ENCODE measurements around the gene OSGEP. TPM values are rescaled to one million over a fixed set of nuclear protein-coding genes. Genes with fewer than 3 reads are reported as not detected.
A peak's percentile ranks its signal among the peaks of the same experiment; 100 is the strongest.

The OSGEP gene
- total RNA-seq (2014; rRNA removed; shearing (Covaris generic)), result 27.2 and 34.1 TPM in 2 replicates

DNA sequence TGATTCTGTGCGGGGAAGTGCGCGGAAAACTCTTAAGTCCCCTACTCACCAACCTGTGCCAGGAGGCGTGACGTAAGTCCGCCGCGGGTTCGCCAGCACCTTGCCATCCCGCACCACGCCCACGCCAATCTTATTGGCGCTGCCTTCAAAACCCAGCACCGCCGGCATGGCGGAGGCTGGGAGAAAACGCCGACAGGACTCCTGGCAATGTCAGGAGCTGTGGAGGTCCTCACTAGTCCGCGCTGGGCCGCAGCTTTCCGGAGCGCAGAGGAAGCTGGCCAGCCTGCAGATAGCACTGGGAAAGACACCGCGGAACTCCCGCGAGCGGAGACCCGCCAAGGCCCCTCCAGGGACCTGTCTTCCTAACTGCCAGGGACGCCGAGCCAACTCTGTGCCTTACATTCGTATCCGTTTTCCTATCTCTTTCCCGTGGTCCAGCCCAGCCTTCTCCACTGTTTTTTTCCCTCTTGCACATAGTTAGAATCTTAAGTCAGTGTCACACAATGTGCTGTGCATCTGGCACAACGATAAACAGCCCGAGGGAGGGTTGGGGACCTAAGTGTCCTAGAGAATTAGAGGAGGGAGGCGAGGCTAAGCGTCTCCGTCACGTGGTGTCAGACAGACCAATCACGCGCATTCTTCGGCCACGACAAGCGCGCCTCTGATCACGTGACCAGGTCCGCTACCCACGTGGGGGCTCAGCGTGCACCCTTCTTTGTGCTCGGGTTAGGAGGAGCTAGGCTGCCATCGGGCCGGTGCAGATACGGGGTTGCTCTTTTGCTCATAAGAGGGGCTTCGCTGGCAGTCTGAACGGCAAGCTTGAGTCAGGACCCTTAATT lies at the start of gene OSGEP, which contains the start of gene APEX1:
TSS of gene OSGEP (minus strand) at position 297 of the 839 bp plus-strand sequence. CDS start at position 168, 129 bp downstream.
TSS of gene APEX1 (plus strand) at position 711 of the 839 bp plus-strand sequence. CDS start 420 bp downstream, outside the sequence.
- Histone ChIP-seq H3K4me1 (no peaks in the 10 kb centered on the region), H3K36me3 (peaks cover 25% of the 10 kb centered on the region), H3K4me3 (peak within 1 kb of the TSS; percentile 80), H3K27me3 (no peaks in the 10 kb centered on the region), H3K9me3 (replicated peaks) (no peaks in the 10 kb centered on the region), H3K27ac (peak within 1 kb of the TSS; percentile 98)
- peak; percentile 98 to 99 for DNase-seq

DNA sequence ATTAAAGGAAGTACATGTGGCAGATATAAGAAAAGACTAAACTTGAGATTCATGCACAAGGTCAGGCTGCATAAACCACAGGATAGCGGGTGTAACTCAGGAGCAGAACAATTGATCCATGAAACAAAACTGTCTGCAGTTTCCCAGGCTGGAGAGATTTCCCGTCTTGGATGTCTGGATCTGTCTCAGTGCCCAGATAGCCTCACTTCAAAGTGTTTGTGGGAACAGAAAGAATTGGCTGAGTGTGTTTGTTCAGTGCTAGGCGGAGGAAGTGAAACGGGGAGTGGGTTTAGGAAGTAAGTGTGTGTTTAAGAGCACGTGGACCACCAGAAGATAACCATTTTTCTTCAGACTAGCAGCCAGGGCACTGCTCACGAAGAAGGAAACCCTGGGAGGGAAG lies 49.3 kb upstream of the OSGEP start:
- Histone ChIP-seq H3K27ac (no peak overlapping the region), H3K4me1 (no peaks in the 10 kb centered on the region), H3K9me3 (replicated peaks) (no peaks in the 10 kb centered on the region), H3K36me3 (no peaks in the 10 kb centered on the region), H3K4me3 (no peak overlapping the region), H3K27me3 (no peaks in the 10 kb centered on the region)
- no peak for DNase-seq

DNA sequence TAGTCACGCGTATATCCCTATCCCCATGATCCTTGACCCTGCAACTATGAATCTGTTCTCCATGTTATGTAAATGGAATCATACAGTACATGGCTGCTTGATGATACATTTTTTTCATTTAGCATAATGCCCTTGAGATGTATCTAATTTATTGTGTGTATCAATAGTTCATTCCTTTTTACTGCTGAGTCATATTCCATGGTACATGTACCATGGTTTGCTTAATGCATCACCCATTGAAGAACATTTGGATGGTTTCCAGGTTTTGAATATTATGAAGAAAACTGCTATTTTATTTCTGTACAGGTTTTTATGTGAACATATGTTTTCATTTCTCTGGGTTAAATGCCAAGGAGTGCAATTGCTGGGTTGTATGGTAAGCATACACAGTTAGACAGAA lies 46.7 kb upstream of the OSGEP start:
- Histone ChIP-seq H3K36me3 (no peaks in the 10 kb centered on the region), H3K4me1 (no peaks in the 10 kb centered on the region), H3K4me3 (no peak overlapping the region), H3K9me3 (replicated peaks) (no peaks in the 10 kb centered on the region), H3K27me3 (no peaks in the 10 kb centered on the region), H3K27ac (no peak overlapping the region)
- no peak for DNase-seq

DNA sequence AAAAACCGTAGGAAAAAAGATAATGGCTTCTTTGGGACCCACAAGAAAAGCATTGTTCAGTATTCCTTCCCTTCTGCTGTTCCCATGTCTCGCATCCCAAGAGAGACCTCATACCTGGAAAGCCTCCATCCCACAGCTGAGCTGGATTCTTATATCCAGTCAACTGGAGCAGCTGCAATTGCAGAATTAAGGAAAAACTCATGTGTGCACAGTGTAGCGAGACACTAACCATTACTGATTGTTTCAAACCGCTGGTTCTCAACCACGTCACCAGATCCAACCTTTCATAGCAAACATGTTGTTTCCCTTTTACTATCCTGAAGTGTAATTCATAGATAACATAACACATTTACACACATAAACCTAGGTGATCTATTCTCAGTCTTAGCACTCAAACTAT lies 45.3 kb upstream of the OSGEP start:
- no peak overlapping the region for H3K4me3 ChIP-seq
- H3K4me1 ChIP-seq, result no peaks in the 10 kb centered on the region
- DNase-seq, result no peak
- H3K27ac ChIP-seq, result no peak overlapping the region
- no peaks in the 10 kb centered on the region for H3K36me3 ChIP-seq
- no peaks in the 10 kb centered on the region for H3K9me3 ChIP-seq (replicated peaks)
- H3K27me3 ChIP-seq, result no peaks in the 10 kb centered on the region

DNA sequence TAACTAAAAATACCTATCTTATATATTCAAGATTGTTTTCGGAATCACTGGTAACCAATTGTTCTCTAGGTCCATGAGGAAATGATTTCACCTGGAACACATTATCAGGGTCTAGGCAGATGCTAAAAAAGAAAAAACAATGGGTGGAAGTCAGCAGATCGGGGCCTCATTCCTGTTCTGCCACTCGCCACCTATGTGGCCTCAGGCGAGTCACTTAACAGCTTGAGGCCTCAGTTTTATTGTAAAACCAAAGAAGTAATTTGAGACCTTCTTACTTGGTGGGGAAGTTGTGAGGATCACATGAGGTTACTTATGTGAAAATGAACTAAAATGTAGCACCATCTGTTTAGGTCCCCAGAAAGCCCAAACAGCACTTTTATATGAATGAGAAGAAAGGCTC lies 44.5 kb upstream of the OSGEP start:
- no peak overlapping the region for H3K27ac ChIP-seq
- no peaks in the 10 kb centered on the region for H3K9me3 ChIP-seq (replicated peaks)
- H3K36me3 ChIP-seq, result no peaks in the 10 kb centered on the region
- no peaks in the 10 kb centered on the region for H3K27me3 ChIP-seq
- DNase-seq, result no peak
- no peak overlapping the region for H3K4me3 ChIP-seq
- no peaks in the 10 kb centered on the region for H3K4me1 ChIP-seq

DNA sequence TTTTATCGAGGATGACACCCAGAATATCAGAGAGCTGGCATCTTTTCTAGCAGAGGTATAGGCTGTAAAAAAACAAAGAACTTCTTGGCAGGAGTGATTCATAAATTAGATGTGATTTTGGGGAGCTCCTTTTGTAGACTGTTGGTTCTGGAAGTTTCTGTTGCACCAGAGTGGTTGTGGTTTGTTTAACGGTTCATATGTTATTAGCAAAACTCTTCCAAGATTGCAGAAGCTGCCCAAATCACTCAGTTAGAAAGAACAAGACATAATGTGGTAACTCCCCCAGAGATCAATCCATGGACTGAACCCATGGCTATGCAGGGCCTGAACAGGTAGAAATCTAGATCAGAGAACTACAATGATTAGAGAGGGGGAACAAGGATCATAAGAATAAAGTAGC lies 44.0 kb upstream of the OSGEP start:
- Histone ChIP-seq H3K4me3 (no peak overlapping the region), H3K9me3 (replicated peaks) (no peaks in the 10 kb centered on the region), H3K36me3 (no peaks in the 10 kb centered on the region), H3K27me3 (no peaks in the 10 kb centered on the region; the same call in 1 of the 2 replicates), H3K27ac (no peak overlapping the region), H3K4me1 (no peaks in the 10 kb centered on the region)
- DNase-seq, result no peak

DNA sequence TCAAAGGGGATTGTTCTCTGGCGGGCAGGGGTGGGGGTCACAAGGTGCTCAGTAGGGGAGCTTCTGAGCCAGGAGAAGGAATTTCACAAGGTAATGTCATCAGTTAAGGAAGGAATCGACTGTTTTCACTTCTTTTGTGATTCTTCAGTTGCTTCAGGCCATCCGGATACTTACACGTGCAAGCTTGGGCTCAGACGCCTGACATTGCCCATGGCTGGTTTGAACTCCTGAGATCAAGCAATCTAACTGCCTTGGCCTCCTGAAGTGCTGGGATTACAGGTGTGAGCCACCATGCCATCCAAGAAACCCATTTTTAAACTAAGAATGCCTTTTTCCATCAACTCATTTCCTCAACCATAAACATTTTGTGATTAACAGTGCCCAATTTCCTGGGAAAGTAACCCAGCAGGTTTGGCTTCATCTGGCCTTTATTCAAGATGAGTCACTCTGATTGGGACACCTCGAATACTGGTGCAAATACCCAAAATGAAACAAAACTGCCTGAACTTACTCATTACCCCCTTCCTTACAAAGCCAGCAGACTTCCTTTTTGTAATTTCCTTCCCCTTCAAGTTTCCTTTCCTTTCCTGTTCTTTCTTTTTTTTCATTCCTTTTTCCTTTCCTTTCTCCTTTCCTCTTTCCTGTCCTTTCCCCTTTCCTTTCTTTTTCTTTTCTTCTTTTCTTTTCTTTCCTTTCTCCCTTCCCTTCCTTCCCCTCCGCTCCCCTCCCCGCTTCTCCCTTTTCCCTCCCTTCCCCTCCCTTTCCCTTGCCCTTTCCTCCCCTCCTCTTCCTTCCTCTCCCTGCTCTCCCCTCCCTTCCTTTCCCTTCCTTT lies 40.5 kb upstream of the OSGEP start:
- no peak overlapping the region for H3K27ac ChIP-seq
- no peaks in the 10 kb centered on the region for H3K4me1 ChIP-seq
- H3K27me3 ChIP-seq, result no peaks in the 10 kb centered on the region; the same call in 1 of the 2 replicates
- no peaks in the 10 kb centered on the region for H3K36me3 ChIP-seq
- H3K9me3 ChIP-seq (replicated peaks), result no peaks in the 10 kb centered on the region
- no peak for DNase-seq
- no peak overlapping the region for H3K4me3 ChIP-seq

DNA sequence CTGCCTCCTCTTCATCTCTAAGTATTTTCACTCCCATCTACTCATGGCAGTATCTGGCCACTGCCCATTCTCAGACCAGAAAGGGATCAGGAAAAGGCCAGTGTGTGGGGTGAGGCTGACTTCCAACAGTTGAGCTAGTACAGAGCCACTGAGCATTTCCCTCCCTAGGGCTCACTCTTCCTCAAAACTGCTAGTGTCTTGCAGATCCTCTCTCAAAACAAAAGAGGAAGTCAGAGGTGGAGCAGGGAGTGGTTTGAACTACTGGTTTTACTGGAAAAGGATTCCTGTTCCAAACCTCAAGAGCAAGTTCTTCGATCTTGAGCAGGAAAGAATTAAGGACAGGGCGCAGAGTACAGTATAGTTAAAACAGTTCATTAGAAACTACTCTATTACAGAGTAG lies 39.0 kb upstream of the OSGEP start:
- DNase-seq, result no peak
- H3K4me3 ChIP-seq, result no peak overlapping the region
- H3K9me3 ChIP-seq (replicated peaks), result no peaks in the 10 kb centered on the region
- H3K36me3 ChIP-seq, result no peaks in the 10 kb centered on the region
- no peaks in the 10 kb centered on the region; the same call in 1 of the 2 replicates for H3K27me3 ChIP-seq
- H3K27ac ChIP-seq, result no peak overlapping the region
- H3K4me1 ChIP-seq, result peaks cover 6% of the 10 kb centered on the region; the same call in 1 of the 2 replicates

DNA sequence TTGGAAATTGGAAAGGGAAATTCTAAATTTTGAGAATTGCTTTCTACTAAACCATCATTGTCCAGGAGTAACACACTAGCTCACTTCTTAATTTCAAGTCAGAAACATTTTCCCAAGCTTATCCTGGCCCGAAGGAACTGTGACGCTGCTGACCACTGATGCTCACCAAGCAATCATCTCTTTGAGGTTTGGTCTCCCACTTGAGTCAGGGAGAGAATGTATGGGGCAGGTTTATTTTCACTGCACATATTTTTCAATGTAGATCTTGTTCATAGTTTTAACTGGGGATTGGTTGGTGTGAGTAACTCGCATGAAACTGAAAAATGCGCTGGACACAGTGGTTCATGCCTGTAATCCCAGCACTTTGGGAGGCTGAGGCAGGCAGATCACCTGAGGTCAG lies 37.9 kb upstream of the OSGEP start:
- Histone ChIP-seq H3K27me3 (no peaks in the 10 kb centered on the region; the same call in 1 of the 2 replicates), H3K27ac (no peak overlapping the region), H3K36me3 (no peaks in the 10 kb centered on the region), H3K9me3 (replicated peaks) (no peaks in the 10 kb centered on the region), H3K4me3 (no peak overlapping the region), H3K4me1 (peaks cover 6% of the 10 kb centered on the region; the same call in 1 of the 2 replicates)
- no peak for DNase-seq

DNA sequence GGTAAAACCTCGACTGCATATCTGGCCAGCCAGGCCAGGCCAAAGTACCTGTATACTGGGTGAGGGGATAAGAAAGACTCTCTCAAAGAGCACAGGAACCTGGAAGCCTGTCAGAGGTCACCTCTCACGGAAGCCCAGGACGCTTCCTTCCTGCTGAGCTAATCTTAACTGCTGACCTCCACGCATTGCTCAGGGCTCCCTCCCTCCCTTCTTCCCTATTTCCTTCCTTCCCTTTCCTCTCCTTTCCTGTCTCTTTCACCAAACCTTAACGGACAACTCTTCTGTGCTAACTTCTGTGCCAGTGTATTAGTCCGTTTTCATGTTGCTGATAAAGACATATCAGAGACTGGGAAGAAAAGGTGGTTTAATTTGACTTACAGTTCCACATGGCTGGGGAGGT lies 36.0 kb upstream of the OSGEP start:
- no peaks in the 10 kb centered on the region for H3K9me3 ChIP-seq (replicated peaks)
- H3K36me3 ChIP-seq, result no peaks in the 10 kb centered on the region
- DNase-seq, result no peak
- no peak overlapping the region for H3K27ac ChIP-seq
- peaks cover 6% of the 10 kb centered on the region; the same call in 1 of the 2 replicates for H3K4me1 ChIP-seq
- no peaks in the 10 kb centered on the region; the same call in 1 of the 2 replicates for H3K27me3 ChIP-seq
- H3K4me3 ChIP-seq, result no peak overlapping the region

DNA sequence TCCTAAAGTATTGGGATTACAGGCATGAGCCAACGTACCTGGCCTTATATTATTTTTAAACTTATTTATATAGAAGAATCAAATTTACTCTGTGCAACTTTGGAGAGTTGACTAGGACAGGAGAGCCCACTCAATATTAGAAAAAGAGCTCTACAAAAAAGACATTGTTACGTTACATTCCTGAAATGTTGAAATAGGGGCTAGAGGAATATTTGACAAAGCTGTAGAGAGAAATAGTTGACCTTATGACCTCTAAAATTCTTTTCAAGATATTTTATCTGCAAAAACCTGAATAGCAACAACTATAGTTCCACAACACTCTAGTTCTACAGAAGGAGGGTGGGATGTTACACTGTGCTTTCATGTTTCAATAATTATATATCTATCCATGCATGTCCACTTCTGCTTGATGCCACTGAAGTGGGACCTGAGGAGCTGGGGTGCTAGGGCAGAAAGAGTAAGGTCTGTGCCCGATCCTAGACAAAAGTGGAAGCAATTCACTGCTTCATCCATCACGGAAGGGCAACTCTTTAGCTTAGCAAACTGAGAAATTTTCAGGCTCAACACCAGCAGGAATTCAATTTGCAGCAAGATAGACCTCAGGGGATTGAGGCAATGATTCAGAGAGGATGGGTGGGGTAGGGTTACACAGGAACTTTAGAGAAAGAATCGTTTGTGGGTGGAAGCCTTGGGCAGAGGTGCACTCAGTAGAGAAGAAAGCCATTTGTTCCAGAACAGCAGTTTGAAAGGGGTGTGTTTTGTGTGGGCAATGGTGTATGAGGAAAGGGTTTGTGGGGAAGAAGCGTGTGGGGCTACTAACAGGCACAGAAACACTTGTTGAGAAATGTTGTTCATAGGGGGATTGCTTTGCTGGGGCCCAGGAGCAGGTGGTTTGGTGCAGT lies 34.7 kb upstream of the OSGEP start:
- H3K9me3 ChIP-seq (replicated peaks), result no peaks in the 10 kb centered on the region
- peaks cover 6% of the 10 kb centered on the region; the same call in 1 of the 2 replicates for H3K4me1 ChIP-seq
- DNase-seq, result peak; percentile 5 to 34
- no peak overlapping the region for H3K27ac ChIP-seq
- H3K27me3 ChIP-seq, result no peaks in the 10 kb centered on the region; the same call in 1 of the 2 replicates
- no peak overlapping the region for H3K4me3 ChIP-seq
- no peaks in the 10 kb centered on the region for H3K36me3 ChIP-seq

DNA sequence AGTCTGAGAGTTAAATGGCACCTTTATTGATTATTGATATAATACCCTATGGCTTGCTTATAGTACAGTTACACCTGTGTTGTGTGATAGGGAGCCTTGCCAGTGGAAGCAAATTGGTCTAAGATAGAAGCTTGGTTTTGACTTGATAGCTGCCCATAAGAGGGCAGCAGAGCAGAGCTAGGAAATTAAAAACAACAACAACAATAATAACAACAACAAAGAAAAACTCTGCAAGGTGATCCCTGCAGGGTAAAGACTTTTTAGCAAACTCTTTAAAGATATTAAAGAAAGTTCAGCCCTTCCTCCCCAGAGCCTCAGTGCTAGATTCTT lies 32.7 kb upstream of the OSGEP start:
- no peak for DNase-seq
- no peaks in the 10 kb centered on the region for H3K9me3 ChIP-seq (replicated peaks)
- no peak overlapping the region for H3K27ac ChIP-seq

DNA sequence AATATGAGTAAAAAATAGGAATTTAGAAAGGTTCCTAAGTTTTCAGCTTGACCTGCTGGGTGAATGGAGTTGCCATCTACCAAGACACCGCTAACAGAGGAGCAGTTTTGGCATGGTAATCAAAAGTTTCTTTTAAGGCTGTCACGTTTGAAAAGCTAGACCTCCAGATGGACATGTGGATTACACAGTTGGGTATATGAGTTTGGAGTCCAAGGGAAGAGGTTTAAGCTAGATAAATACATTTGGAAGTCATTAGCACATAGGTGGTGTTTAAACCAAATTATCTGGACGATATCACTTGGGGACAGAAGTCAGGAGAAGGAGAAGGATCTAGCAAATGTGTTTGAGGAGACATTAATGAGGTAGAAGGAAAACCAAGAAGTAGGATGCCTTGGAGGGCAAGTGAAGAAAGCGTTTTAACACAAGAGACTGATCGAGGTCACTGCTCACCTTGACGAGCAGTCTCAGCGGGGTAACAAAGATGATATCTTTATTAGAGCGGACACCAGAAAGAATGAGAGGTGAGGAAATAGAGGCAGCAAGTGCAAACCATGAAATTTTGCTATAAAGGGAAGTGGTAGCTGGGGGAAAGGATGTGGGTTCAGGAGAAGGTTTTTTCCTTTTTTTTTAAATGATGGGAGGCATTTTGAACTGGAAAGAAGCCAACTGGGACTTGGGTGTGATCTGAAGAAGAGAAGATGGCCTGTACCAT lies 32.2 kb upstream of the OSGEP start:
- no peak for DNase-seq
- Histone ChIP-seq H3K4me1 (peaks cover 6% of the 10 kb centered on the region; the same call in 1 of the 2 replicates), H3K36me3 (no peaks in the 10 kb centered on the region), H3K9me3 (replicated peaks) (no peaks in the 10 kb centered on the region), H3K27me3 (0 out of 2 replicates have a peak, but pooled peaks cover 2% of the 10 kb centered on the region), H3K27ac (no peak overlapping the region), H3K4me3 (no peak overlapping the region)

More for the DNA sequence above, 32.7 kb upstream of the OSGEP start:
- peaks cover 6% of the 10 kb centered on the region; the same call in 1 of the 2 replicates for H3K4me1 ChIP-seq
- 0 out of 2 replicates have a peak, but pooled peaks cover 2% of the 10 kb centered on the region for H3K27me3 ChIP-seq
- H3K36me3 ChIP-seq, result no peaks in the 10 kb centered on the region
- H3K4me3 ChIP-seq, result no peak overlapping the region
